ENCODE measurements around the gene CRYBG3. TPM values are rescaled to one million over a fixed set of nuclear protein-coding genes. Genes with fewer than 3 reads are reported as not detected.

CRYBG3 gene
- total and polyA plus RNA-seq, 2 donors (not counting 1 experiment from before 2014, with no cell fraction given): 8.7 to 29.9 TPM

DNA sequence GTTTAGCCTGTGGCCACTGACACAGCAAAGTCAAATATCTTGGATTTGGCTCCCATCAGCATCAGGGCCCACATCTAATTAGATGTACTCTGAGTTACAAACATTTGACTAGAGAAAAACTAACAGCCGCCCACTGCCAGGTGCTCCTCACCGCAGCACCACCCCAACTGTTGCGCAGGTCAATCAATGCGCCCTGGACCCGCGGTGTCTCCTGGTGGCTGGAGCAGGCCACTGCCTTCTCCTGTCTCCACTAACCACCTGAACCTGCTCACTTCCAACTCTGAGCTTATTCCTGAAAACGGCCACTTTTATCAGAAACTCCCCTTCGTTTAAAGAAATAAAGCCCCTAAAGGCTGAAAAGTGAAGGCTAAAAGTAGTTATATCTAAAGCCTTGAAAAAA lies 146.2 kb downstream of the CRYBG3 start:
- Histone ChIP-seq H3K36me3 (ENCODE audit: control insufficient read depth, insufficient read depth, low read length) (no peaks in the 10 kb centered on the region), H3K27me3 (ENCODE audit: control insufficient read depth, insufficient read depth, low read length) (no peaks in the 10 kb centered on the region), H3K4me3 (replicated peaks in 1 of 4; ENCODE audit: control extremely low read depth in 1 of 4, insufficient read depth in 1 of 4, low read depth in 3 of 4, low read length in 4 of 4) (no peak overlapping the region), H4K20me1 (ENCODE audit: control insufficient read depth, extremely low read depth, insufficient read depth, low read length) (no peaks in the 10 kb centered on the region), H3K4me1 (ENCODE audit: control insufficient read depth, extremely low read depth, insufficient read depth, low read length) (no peaks in the 10 kb centered on the region), H3K79me2 (ENCODE audit: control insufficient read depth, insufficient read depth, low read length) (peaks cover 23% of the 10 kb centered on the region), H3K9me3 (ENCODE audit: control insufficient read depth, insufficient read depth, low read depth, low read length) (no peaks in the 10 kb centered on the region), H3K4me2 (ENCODE audit: extremely low read depth, insufficient read depth, low read length) (no peak overlapping the region), H3K9ac (ENCODE audit: insufficient read depth, low read length) (no peak overlapping the region), H3K27ac (ENCODE audit: insufficient read depth, low read length) (no peak overlapping the region), H2AFZ (ENCODE audit: low read length) (no peak overlapping the region)
- TF ChIP-seq, protein P1, sequence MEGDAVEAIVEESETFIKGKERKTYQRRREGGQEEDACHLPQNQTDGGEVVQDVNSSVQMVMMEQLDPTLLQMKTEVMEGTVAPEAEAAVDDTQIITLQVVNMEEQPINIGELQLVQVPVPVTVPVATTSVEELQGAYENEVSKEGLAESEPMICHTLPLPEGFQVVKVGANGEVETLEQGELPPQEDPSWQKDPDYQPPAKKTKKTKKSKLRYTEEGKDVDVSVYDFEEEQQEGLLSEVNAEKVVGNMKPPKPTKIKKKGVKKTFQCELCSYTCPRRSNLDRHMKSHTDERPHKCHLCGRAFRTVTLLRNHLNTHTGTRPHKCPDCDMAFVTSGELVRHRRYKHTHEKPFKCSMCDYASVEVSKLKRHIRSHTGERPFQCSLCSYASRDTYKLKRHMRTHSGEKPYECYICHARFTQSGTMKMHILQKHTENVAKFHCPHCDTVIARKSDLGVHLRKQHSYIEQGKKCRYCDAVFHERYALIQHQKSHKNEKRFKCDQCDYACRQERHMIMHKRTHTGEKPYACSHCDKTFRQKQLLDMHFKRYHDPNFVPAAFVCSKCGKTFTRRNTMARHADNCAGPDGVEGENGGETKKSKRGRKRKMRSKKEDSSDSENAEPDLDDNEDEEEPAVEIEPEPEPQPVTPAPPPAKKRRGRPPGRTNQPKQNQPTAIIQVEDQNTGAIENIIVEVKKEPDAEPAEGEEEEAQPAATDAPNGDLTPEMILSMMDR (conservative IDR thresholded peaks at IDR 0.05 in 1 of 2, IDR thresholded peaks at IDR 0.05 in 1 of 2; ENCODE audit: low read depth in 1 of 2, low read length in 2 of 2): no peak
- no peak for TF ChIP-seq EZH2 (IDR thresholded peaks at IDR 0.05; ENCODE audit: low read length, missing control alignments)
- no peak for DNase-seq (ENCODE audit: low read depth in 2 of 2)

DNA sequence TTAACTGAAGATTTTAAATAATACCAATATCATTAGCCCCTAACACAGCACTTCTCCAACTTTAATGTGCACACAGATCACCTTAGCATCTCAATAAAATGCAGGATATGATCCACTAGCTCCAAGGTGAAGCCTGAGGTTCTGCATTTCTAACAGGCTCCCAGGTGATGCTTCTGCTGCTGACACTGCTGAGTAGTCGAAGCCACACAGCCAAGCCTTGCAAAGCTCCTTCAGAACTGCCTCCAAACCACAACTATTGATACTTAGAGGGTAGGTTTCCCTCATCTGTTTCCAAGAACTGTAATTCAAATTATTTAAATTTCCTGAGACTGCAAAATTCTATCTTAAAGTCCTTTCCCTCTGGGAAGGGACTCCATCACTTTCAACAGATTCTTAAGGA lies 146.6 kb downstream of the CRYBG3 start:
- no peaks in the 10 kb centered on the region for H3K4me1 ChIP-seq (ENCODE audit: control insufficient read depth, extremely low read depth, insufficient read depth, low read length)
- H4K20me1 ChIP-seq (ENCODE audit: control insufficient read depth, extremely low read depth, insufficient read depth, low read length): no peaks in the 10 kb centered on the region
- no peak for DNase-seq (ENCODE audit: low read depth in 2 of 2)
- no peak overlapping the region for H3K4me3 ChIP-seq (replicated peaks in 1 of 4; ENCODE audit: control extremely low read depth in 1 of 4, insufficient read depth in 1 of 4, low read depth in 3 of 4, low read length in 4 of 4)
- no peak overlapping the region for H3K4me2 ChIP-seq (ENCODE audit: extremely low read depth, insufficient read depth, low read length)
- H3K36me3 ChIP-seq (ENCODE audit: control insufficient read depth, insufficient read depth, low read length): no peaks in the 10 kb centered on the region
- no peaks in the 10 kb centered on the region for H3K9me3 ChIP-seq (ENCODE audit: control insufficient read depth, insufficient read depth, low read depth, low read length)
- TF ChIP-seq EZH2 (IDR thresholded peaks at IDR 0.05; ENCODE audit: low read length, missing control alignments): no peak
- TF ChIP-seq, protein P1 (conservative IDR thresholded peaks at IDR 0.05 in 1 of 2, IDR thresholded peaks at IDR 0.05 in 1 of 2; ENCODE audit: low read depth in 1 of 2, low read length in 2 of 2): no peak
- H3K79me2 ChIP-seq (ENCODE audit: control insufficient read depth, insufficient read depth, low read length): peaks cover 23% of the 10 kb centered on the region
- H3K9ac ChIP-seq (ENCODE audit: insufficient read depth, low read length): no peak overlapping the region
- H3K27ac ChIP-seq (ENCODE audit: insufficient read depth, low read length): no peak overlapping the region
- no peak overlapping the region for H2AFZ ChIP-seq (ENCODE audit: low read length)
- H3K27me3 ChIP-seq (ENCODE audit: control insufficient read depth, insufficient read depth, low read length): no peaks in the 10 kb centered on the region

DNA sequence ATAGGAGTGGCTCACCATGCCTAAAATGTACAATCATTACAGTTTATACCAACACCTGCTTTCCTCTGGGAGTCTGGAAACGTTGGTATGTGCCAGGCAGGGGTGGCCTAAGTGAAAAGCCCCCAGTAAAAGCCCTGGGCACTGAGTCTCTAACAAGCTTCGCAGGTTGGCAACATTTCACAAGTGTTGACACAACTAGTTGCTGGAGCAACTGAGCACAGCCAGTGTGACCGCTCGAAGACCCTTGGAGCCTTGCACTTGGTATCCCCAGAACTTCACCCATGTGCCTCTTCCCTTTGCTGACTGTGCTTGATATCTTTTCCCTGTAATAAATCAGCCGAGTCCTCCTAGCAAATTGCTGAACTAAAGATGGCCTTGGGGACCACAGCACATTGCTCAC lies 147.7 kb downstream of the CRYBG3 start:
- DNase-seq (ENCODE audit: low read depth in 2 of 2): no peak
- Histone ChIP-seq H3K9me3 (ENCODE audit: control insufficient read depth, insufficient read depth, low read depth, low read length) (no peaks in the 10 kb centered on the region), H3K4me1 (ENCODE audit: control insufficient read depth, extremely low read depth, insufficient read depth, low read length) (no peaks in the 10 kb centered on the region), H3K4me3 (replicated peaks in 1 of 4; ENCODE audit: control extremely low read depth in 1 of 4, insufficient read depth in 1 of 4, low read depth in 3 of 4, low read length in 4 of 4) (no peak overlapping the region), H3K27me3 (ENCODE audit: control insufficient read depth, insufficient read depth, low read length) (no peaks in the 10 kb centered on the region), H3K4me2 (ENCODE audit: extremely low read depth, insufficient read depth, low read length) (peak overlapping the region; percentile 19), H2AFZ (ENCODE audit: low read length) (no peak overlapping the region), H4K20me1 (ENCODE audit: control insufficient read depth, extremely low read depth, insufficient read depth, low read length) (no peaks in the 10 kb centered on the region), H3K27ac (ENCODE audit: insufficient read depth, low read length) (no peak overlapping the region), H3K79me2 (ENCODE audit: control insufficient read depth, insufficient read depth, low read length) (peaks cover 23% of the 10 kb centered on the region), H3K9ac (ENCODE audit: insufficient read depth, low read length) (no peak overlapping the region), H3K36me3 (ENCODE audit: control insufficient read depth, insufficient read depth, low read length) (no peaks in the 10 kb centered on the region)
- no peak for TF ChIP-seq EZH2 (IDR thresholded peaks at IDR 0.05; ENCODE audit: low read length, missing control alignments)
- TF ChIP-seq, protein P1 (conservative IDR thresholded peaks at IDR 0.05 in 1 of 2, IDR thresholded peaks at IDR 0.05 in 1 of 2; ENCODE audit: low read depth in 1 of 2, low read length in 2 of 2): no peak

All from fibroblast of lung (primary cell).